Caco-2 (cell line): ENCODE results near the gene TRAF2. TPM values are rescaled to one million over a fixed set of nuclear protein-coding genes. Genes with fewer than 3 reads are reported as not detected.

Source experiments
- BruUV-seq: library from RNA; stranded (reverse); fragments of 400-500 nt; replicated peaks from 2 replicates; lab custom pipeline; 2021; lab: Mats Ljungman, UMichigan
- CTCF ChIA-PET: fragments of 300-600 bp; sonication (Branson Sonifier 250); formaldehyde crosslinking; loops from one replicate; lab custom pipeline; 2022; ENCODE audit warnings: antibody characterized with exemption; lab: Charles Lee
- POLR2A ChIA-PET: fragments of 300-600 bp; sonication (Branson Sonifier 250); formaldehyde crosslinking; loops from one replicate; lab custom pipeline; 2022; ENCODE audit warnings: antibody characterized with exemption; lab: Charles Lee
- DNase-seq, 2 experiments: peaks; one replicate each; pipeline versions ENCODE4 v3.0.0 to v3.0.0-alpha.2; 2020 to 2022
- H3K27me3 ChIP-seq: replicated peaks from 2 replicates; pipeline ENCODE4 v1.6.0; 2011; ENCODE audit warnings: low read length; ENCODE audit not compliant: control insufficient read depth, insufficient read depth
- H3K36me3 ChIP-seq: 2 replicates; pipeline ENCODE4 v1.5.1; 2011; ENCODE audit warnings: low read length; ENCODE audit not compliant: control insufficient read depth, insufficient read depth
- H3K4me1 ChIP-seq: fragments of 250-450 bp; sonication (Bioruptor Pico); 2 replicates; pipeline ENCODE4 v1.5.1; 2020; ENCODE audit warnings: mild to moderate bottlenecking
- H3K4me3 ChIP-seq: 2 replicates; pipeline ENCODE4 v1.5.1; 2011; ENCODE audit warnings: low read depth, mild to moderate bottlenecking, control low read depth, low read length
- H3K9me3 ChIP-seq: fragments of 250-450 bp; sonication (Bioruptor Pico); 2 replicates; pipeline ENCODE4 v1.5.1; 2020; ENCODE audit warnings: mild to moderate bottlenecking, moderate library complexity
- H3K27ac Mint-ChIP-seq: one replicate; pipeline ENCODE4 v1.8.0; 2022; ENCODE audit warnings: mixed read lengths; ENCODE audit not compliant: unreplicated experiment
- H3K27me3 Mint-ChIP-seq: one replicate; pipeline ENCODE4 v1.8.0; 2022; ENCODE audit warnings: mixed read lengths; ENCODE audit not compliant: insufficient read depth, unreplicated experiment
- H3K36me3 Mint-ChIP-seq: one replicate; pipeline ENCODE4 v1.8.0; 2022; ENCODE audit warnings: mild to moderate bottlenecking, mixed read lengths; ENCODE audit not compliant: insufficient read depth, unreplicated experiment
- H3K4me1 Mint-ChIP-seq: one replicate; pipeline ENCODE4 v1.8.0; 2022; ENCODE audit warnings: low read depth, mixed read lengths; ENCODE audit not compliant: unreplicated experiment
- H3K4me3 Mint-ChIP-seq: one replicate; pipeline ENCODE4 v1.8.0; 2022; ENCODE audit warnings: mild to moderate bottlenecking, moderate library complexity, mixed read lengths; ENCODE audit not compliant: unreplicated experiment
- H3K9me3 Mint-ChIP-seq: one replicate; pipeline ENCODE4 v1.8.0; 2022; ENCODE audit warnings: mixed read lengths; ENCODE audit not compliant: unreplicated experiment
- intact Hi-C: fragments of 100-400 bp; cut with micrococcal nuclease; formaldehyde crosslinking; loops from one replicate; pipeline ENCODE4 v1.10.0; 2022; ENCODE audit not compliant: unreplicated experiment
- total RNA-seq: library from RNA; stranded (reverse); gene quantifications from 2 replicates; pipeline ENCODE4 v1.2.3, GENCODE V29; 2022
- TF ChIP-seq, protein P1 (sequence below), 2 experiments: fragments of 200-600 bp in 1 of 2; IDR thresholded peaks; 1 replicate in 1 of 2; 2 replicates in 1 of 2; pipeline versions ENCODE4 v1.5.1 to v1.8.0; 2011 to 2022; ENCODE audit warnings: antibody characterized with exemption in 1 of 2, control low read depth in 1 of 2, inconsistent platforms in 1 of 2, low read depth in 1 of 2, low read length in 1 of 2, mild to moderate bottlenecking in 1 of 2, moderate library complexity in 1 of 2; ENCODE audit not compliant: insufficient read depth in 1 of 2, severe bottlenecking in 1 of 2, unreplicated experiment in 1 of 2

Gene TRAF2
- total RNA-seq, 1 experiment from 2014 or later = 41.7 TPM

DNA sequence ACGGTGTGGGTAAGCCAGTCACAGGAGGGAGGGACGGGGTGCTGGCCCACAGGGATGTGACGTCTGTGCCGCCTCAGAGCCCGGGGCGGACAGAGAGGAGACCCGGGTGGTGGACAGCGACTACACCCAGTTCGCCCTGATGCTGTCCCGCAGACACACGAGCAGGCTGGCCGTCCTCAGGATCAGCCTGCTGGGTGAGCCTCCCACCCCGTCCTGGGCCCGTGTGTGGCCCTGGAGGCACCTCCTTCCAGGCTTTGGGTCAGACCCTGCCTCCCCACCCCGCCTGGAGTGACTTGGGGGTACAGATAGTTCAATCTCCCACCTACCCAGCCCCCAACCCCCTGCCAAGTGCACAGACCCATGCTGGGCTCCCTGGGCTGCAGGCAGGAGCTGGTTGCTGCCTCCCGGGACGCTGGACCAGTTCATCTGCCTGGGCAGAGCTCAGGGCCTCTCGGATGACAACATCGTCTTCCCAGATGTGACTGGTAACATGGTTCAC, 67.5 kb downstream of the TRAF2 start:
- H3K36me3 ChIP-seq = no peaks in the 10 kb centered on the region; the same call in 1 of the 2 replicates
- Mint-ChIP-seq H3K4me1 (no peaks in the 10 kb centered on the region), H3K27ac (no peak overlapping the region), H3K27me3 (no peaks in the 10 kb centered on the region), H3K36me3 (peaks cover 12% of the 10 kb centered on the region), H3K4me3 (no peak overlapping the region), H3K9me3 (peaks cover 12% of the 10 kb centered on the region)
- intact Hi-C loops = no loop called here
- H3K27me3 ChIP-seq = no peaks in the 10 kb centered on the region
- CTCF ChIA-PET = no interaction called here
- no TSS peak for BruUV-seq
- H3K4me1 ChIP-seq = peaks cover 12% of the 10 kb centered on the region
- TF ChIP-seq, protein P1, sequence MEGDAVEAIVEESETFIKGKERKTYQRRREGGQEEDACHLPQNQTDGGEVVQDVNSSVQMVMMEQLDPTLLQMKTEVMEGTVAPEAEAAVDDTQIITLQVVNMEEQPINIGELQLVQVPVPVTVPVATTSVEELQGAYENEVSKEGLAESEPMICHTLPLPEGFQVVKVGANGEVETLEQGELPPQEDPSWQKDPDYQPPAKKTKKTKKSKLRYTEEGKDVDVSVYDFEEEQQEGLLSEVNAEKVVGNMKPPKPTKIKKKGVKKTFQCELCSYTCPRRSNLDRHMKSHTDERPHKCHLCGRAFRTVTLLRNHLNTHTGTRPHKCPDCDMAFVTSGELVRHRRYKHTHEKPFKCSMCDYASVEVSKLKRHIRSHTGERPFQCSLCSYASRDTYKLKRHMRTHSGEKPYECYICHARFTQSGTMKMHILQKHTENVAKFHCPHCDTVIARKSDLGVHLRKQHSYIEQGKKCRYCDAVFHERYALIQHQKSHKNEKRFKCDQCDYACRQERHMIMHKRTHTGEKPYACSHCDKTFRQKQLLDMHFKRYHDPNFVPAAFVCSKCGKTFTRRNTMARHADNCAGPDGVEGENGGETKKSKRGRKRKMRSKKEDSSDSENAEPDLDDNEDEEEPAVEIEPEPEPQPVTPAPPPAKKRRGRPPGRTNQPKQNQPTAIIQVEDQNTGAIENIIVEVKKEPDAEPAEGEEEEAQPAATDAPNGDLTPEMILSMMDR (IDR thresholded peaks at IDR 0.05; ENCODE audit: insufficient read depth in 1 of 2, low read depth in 1 of 2, low read length in 1 of 2, severe bottlenecking in 1 of 2, unreplicated experiment in 1 of 2) = no peak
- H3K9me3 ChIP-seq = no peaks in the 10 kb centered on the region
- POLR2A ChIA-PET = no interaction called here
- H3K4me3 ChIP-seq = no peak overlapping the region
- DNase-seq = no peak

DNA sequence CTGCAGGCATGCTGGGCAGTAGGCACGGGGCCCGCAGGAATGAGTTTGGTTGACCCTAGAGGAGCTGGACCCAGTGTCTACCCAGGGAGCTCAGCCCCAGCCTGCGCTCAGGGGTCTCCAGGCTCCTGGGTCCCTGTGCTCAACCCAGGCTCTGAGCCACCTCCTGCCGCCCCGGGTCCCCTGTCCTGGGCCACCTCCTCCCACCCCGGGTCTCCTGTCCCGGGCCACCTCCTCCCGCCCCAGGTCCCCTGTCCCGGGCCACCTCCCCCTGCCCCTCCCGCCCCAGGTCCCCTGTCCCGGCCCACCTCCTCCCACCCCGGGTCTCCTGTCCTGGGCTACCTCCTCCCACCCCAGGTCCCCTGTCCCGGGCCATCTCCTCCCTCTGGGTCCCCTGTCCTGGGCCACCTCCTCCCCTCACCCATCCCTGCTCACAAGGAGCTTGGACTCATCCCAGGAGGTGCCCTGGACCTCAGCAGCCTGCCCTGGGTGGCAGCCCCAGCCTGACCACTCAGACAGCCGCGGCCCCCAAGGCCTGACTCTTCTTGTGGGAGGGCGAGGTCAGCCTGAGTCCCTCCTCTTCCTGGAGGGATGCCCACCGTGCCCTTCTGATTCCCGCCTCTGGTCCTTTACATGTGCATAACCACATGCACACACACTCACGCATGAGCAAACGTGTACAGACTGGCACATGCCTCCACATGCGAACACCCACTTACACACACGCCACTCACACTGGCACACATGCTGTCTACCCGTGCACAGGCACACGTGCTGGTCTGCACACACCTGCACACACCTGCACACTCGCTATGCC, 68.2 kb downstream of the TRAF2 start:
- Histone ChIP-seq H3K4me3 (no peak overlapping the region), H3K27me3 (no peaks in the 10 kb centered on the region), H3K4me1 (peaks cover 9% of the 10 kb centered on the region), H3K36me3 (no peaks in the 10 kb centered on the region; the same call in 1 of the 2 replicates), H3K9me3 (no peaks in the 10 kb centered on the region)
- Mint-ChIP-seq H3K27ac (no peak overlapping the region), H3K4me1 (no peaks in the 10 kb centered on the region), H3K27me3 (no peaks in the 10 kb centered on the region), H3K36me3 (peaks cover 8% of the 10 kb centered on the region), H3K9me3 (peaks cover 12% of the 10 kb centered on the region), H3K4me3 (no peak overlapping the region)
- TF ChIP-seq, protein P1 (IDR thresholded peaks at IDR 0.05; ENCODE audit: insufficient read depth in 1 of 2, low read depth in 1 of 2, low read length in 1 of 2, severe bottlenecking in 1 of 2, unreplicated experiment in 1 of 2) = no peak
- intact Hi-C loops = no loop called here
- DNase-seq = no peak
- POLR2A ChIA-PET = no interaction called here
- no TSS peak for BruUV-seq
- CTCF ChIA-PET = interaction anchor here (0.7 kb wide), 1 partner anchor 138 kb away, joined by 12 read pairs; no protein-coding TSS in a partner anchor

DNA sequence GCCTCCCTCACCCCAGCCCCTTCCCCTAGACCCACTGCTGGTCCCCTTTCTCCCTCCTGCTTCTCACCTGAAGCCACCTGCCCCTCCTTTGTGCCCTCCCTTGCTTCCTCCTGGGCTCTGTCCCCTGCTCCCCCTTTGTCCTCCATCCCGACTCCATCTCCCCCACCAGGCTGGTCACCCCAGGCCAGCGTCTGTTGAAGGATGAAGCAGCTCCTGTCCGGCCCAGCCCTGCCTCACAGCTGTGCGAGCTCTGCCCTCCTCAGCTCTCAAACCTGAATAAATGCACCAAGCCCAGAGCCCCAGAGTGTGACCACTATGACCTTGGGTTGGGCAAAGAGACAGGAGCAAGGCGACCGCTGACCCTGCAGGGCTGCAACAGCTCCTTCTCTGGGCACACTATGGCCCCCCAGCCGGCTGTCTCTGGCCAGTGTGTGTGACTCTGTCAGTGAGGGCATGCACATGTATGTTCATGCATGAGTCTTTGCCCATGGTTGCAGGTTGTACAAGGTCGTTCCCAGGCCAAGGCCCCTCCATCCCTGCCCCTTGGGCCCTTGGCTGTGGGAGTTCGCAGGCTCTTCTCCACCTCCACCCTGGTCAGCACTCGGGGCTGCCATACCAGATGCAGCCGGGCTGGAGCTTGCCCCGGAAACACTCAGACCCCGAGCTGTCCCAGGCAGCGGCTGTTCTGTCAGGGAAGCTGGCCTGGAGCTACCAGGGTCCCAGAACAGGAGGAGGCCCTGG, 69.1 kb downstream of the TRAF2 start:
- no peaks in the 10 kb centered on the region; the same call in 1 of the 2 replicates for H3K36me3 ChIP-seq
- Mint-ChIP-seq H3K9me3 (peaks cover 12% of the 10 kb centered on the region), H3K4me1 (no peaks in the 10 kb centered on the region), H3K4me3 (no peak overlapping the region), H3K36me3 (peaks cover 1% of the 10 kb centered on the region), H3K27ac (no peak overlapping the region), H3K27me3 (no peaks in the 10 kb centered on the region)
- peaks cover 7% of the 10 kb centered on the region for H3K4me1 ChIP-seq
- no peak overlapping the region for H3K4me3 ChIP-seq
- no peak for DNase-seq
- TF ChIP-seq, protein P1 (IDR thresholded peaks at IDR 0.05; ENCODE audit: insufficient read depth in 1 of 2, low read depth in 1 of 2, low read length in 1 of 2, severe bottlenecking in 1 of 2, unreplicated experiment in 1 of 2) = no peak
- BruUV-seq = no TSS peak
- intact Hi-C loops = no loop called here
- no peaks in the 10 kb centered on the region for H3K9me3 ChIP-seq
- no peaks in the 10 kb centered on the region for H3K27me3 ChIP-seq
- ChIA-PET CTCF (interaction anchor here (0.7 kb wide), 2 partner anchors 10 to 137 kb away, joined by 3 to 12 read pairs; no protein-coding TSS in a partner anchor), POLR2A (no interaction called here)
